ENCODE data around the gene GPR176. TPM values are rescaled to one million over a fixed set of nuclear protein-coding genes. Genes with fewer than 3 reads are reported as not detected.

GPR176 gene
- total RNA-seq, 1 donor from 2014 or later, result 12.6 TPM

GRCh38 chr15:39801641-39802309 is 118.3 kb downstream of the GPR176 start:
- peak; percentile 67 for DNase-seq

GRCh38 chr15:39799552-39800011 is 120.5 kb downstream of the GPR176 start:
- no peak for DNase-seq

- no peak for DNase-seq
Measured at GRCh38 chr15:39798382-39798781, 121.7 kb downstream of the GPR176 start.

- no peak for DNase-seq
Measured at GRCh38 chr15:39797407-39797806, 122.7 kb downstream of the GPR176 start.

- DNase-seq, result no peak
Measured at GRCh38 chr15:39796601-39797000, 123.5 kb downstream of the GPR176 start.

GRCh38 chr15:39795486-39795885 is 124.6 kb downstream of the GPR176 start:
- no peak for DNase-seq

GRCh38 chr15:39794954-39795353 is 125.1 kb downstream of the GPR176 start:
- no peak for DNase-seq

- no peak for DNase-seq
Measured at GRCh38 chr15:39793923-39794322, 126.1 kb downstream of the GPR176 start.

GRCh38 chr15:39792844-39793335 is 127.2 kb downstream of the GPR176 start:
- DNase-seq, result peak; percentile 69

- no peak for DNase-seq
Measured at GRCh38 chr15:39792025-39792843, 127.8 kb downstream of the GPR176 start.

- DNase-seq, result no peak
Measured at GRCh38 chr15:39789736-39790135, 130.3 kb downstream of the GPR176 start.

GRCh38 chr15:39788800-39789565 is 131.1 kb downstream of the GPR176 start:
- no peak for DNase-seq

- DNase-seq, result peak; percentile 32
Measured at GRCh38 chr15:39788108-39788507, 132.0 kb downstream of the GPR176 start.

GRCh38 chr15:39787479-39787878 is 132.6 kb downstream of the GPR176 start:
- no peak for DNase-seq

GRCh38 chr15:39786447-39787056 is 133.5 kb downstream of the GPR176 start:
- DNase-seq, result peak; percentile 77

- DNase-seq, result no peak
Measured at GRCh38 chr15:39785841-39786240, 134.2 kb downstream of the GPR176 start.

GRCh38 chr15:39785139-39785538 is 134.9 kb downstream of the GPR176 start:
- peak; percentile 70 for DNase-seq

- no peak for DNase-seq
Measured at GRCh38 chr15:39784638-39785037, 135.4 kb downstream of the GPR176 start.

GRCh38 chr15:39784125-39784524 is 135.9 kb downstream of the GPR176 start:
- DNase-seq, result peak; percentile 64

GRCh38 chr15:39783244-39783820 is 136.7 kb downstream of the GPR176 start:
- peak; percentile 41 for DNase-seq

- peak; percentile 97 for DNase-seq
Measured at GRCh38 chr15:39782441-39783138, 137.5 kb downstream of the GPR176 start, which contains the start of gene FSIP1. Gene FSIP1, minus strand, starts transcription at chr15:39782841. Its CDS starts 6,317 bp downstream, at chr15:39776524.

All from dermis blood vessel endothelial cell (primary cell).